Right atrium auricular region (tissue), 2 donors: Measurements from ENCODE around the gene MYMK. TPM values are rescaled to one million over a fixed set of nuclear protein-coding genes. Genes with fewer than 3 reads are reported as not detected.
A peak's percentile ranks its signal among the peaks of the same experiment; 100 is the strongest.

Source experiments
- DNase-seq: peaks from one replicate; pipeline ENCODE4 v3.0.0-alpha.2; 2019; ENCODE audit warnings: low spot score
- H3K27ac ChIP-seq, 2 donors: fragments of 200-600 bp; sonication (generic); 1 replicate in 1 of 2; 2 replicates in 1 of 2; pipeline ENCODE4 v1.5.1; 2016 to 2019
- H3K27me3 ChIP-seq, 2 donors: fragments of 200-600 bp; sonication (generic); one replicate each; pipeline versions ENCODE4 v1.5.1 to v1.6.0; 2017 to 2019
- H3K36me3 ChIP-seq: fragments of 200-600 bp; sonication (generic); one replicate; pipeline ENCODE4 v1.5.1; 2016
- H3K4me1 ChIP-seq, 2 donors: fragments of 200-600 bp; sonication (generic); one replicate each; pipeline versions ENCODE4 v1.5.1 to v1.6.0; 2017 to 2019
- H3K4me3 ChIP-seq, 2 donors: fragments of 200-600 bp; sonication (generic); 1 replicate in 1 of 2; 2 replicates in 1 of 2; pipeline ENCODE4 v1.5.1; 2017 to 2019; ENCODE audit warnings: mild to moderate bottlenecking in 1 of 2, moderate library complexity in 1 of 2
- H3K9me3 ChIP-seq, 2 donors: fragments of 200-600 bp; sonication (generic); one replicate each; pipeline ENCODE4 v1.5.1; 2019
- total RNA-seq, 2 donors: library from RNA; depleted of rRNA; stranded (reverse); fragments of >200 nt; gene quantifications; one replicate each; pipeline ENCODE4 v1.1.0, GENCODE V29; 2016
- TF ChIP-seq, protein P1 (sequence below), 2 donors: fragments of 200-600 bp; sonication (generic); IDR thresholded peaks; one replicate each; pipeline ENCODE4 v1.5.1; 2019; ENCODE audit warnings: antibody characterized with exemption in 2 of 2

Gene MYMK
- total RNA-seq, 2 donors from 2014 or later: not detected

DNA sequence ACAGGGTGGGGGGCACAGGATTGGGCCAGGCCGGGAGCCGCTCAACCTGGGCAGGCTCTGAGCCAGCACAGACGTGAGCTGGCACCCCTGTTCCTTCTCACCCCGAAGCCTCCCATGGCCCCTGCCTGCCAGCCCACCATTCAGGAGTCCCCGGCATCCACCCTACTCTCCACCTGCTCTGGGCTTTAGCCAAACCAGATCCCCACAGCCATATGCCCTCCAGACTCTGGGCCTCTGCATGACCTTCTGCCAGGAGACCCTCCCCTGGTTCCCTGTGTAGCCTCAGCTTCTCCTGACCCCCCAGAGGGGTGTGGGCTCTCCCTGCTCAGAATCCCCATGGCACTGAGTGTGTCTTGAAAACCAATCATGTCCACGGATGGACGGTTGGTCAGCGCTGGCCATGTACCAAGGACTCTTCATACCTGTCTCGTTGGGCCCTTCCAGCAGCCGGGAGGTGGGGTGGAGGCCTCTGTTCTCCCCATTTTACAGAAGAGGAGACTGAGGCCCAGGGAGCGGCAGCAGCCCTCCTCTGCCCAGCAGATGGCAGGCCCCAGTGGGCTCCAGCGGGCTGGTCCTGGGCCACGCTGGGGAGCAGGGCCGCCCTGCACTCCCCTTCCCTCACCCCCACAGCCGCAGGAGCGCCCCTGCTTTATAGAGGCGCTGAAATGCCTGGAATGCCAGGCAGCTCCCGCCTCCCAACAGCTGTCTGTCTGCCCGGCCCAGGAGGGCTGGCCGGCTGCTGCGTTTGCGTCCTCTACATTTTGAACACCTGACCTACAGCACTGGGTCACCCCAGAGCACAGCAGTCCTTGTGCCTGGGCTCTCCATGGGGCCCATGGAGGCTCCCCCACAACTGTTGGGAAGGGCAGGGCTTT is 3.5 kb upstream of the MYMK start:
- Histone ChIP-seq H3K36me3 (no peaks in the 10 kb centered on the region), H3K27me3 (no peaks in the 10 kb centered on the region), H3K4me1 (peaks cover 0 to 42% of the 10 kb centered on the region in 2 donors), H3K4me3 (no peak overlapping the region), H3K9me3 (no peaks in the 10 kb centered on the region), H3K27ac (no peak overlapping the region)
- TF ChIP-seq, protein P1, sequence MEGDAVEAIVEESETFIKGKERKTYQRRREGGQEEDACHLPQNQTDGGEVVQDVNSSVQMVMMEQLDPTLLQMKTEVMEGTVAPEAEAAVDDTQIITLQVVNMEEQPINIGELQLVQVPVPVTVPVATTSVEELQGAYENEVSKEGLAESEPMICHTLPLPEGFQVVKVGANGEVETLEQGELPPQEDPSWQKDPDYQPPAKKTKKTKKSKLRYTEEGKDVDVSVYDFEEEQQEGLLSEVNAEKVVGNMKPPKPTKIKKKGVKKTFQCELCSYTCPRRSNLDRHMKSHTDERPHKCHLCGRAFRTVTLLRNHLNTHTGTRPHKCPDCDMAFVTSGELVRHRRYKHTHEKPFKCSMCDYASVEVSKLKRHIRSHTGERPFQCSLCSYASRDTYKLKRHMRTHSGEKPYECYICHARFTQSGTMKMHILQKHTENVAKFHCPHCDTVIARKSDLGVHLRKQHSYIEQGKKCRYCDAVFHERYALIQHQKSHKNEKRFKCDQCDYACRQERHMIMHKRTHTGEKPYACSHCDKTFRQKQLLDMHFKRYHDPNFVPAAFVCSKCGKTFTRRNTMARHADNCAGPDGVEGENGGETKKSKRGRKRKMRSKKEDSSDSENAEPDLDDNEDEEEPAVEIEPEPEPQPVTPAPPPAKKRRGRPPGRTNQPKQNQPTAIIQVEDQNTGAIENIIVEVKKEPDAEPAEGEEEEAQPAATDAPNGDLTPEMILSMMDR (IDR thresholded peaks at IDR 0.05): no peak
- no peak for DNase-seq

DNA sequence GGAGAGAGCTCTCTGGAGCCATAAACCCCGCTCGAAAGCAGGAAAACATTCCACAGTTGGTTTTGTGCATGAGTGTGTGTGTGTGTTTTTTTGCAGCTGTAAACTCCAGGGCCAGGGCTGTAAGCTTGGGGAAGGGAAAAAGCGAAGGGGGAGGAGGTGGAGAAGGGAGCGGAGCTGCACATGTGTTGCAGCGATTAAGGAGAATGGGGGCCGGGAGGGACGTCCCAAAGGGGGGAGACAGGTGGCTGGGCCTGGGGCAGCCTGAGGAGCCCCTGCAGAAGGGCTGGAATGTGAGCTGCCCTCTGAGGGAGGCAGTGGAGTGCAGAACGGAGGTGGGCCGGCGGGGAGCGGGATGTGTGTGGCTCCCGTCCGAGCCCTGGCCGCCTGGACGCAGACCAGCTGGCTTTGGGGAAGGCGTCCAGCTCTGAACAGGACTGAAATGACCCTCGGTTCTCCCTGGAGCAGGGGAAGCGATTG is 2.7 kb upstream of the MYMK start:
- Histone ChIP-seq H3K9me3 (no peaks in the 10 kb centered on the region), H3K27me3 (no peaks in the 10 kb centered on the region), H3K36me3 (no peaks in the 10 kb centered on the region), H3K4me1 (peaks cover 0 to 34% of the 10 kb centered on the region in 2 donors), H3K4me3 (no peak overlapping the region), H3K27ac (no peak overlapping the region)
- TF ChIP-seq, protein P1 (IDR thresholded peaks at IDR 0.05): no peak
- no peak for DNase-seq

DNA sequence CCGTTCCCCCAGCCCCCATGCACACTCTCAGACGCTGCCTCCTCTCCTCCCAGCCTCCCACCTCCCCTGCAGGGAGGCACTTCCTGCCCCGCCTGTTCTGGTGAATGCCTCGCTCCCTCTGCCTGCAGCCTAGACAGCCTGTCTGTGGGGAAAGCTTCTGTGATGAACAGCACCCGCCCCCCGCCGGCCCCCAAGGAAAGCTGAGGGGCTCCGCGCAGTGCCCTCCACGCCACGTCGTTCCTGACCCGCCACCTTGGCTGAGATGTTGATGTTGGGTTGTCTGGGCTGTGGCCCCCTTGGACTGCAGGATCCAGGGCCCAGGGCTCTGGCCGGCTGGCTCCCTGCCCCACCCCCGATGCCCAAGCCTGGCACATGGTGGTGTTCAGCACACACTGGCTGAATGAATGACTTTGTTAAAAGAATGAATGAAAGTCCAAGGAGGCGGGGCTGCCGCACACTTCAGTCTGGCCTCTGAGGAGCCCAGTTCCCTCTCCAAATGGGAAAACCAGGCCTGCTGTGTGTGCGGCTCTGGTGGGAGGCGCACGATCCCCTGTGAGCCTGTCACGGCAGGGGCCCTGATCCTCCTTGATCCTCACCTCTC is 2.1 kb upstream of the MYMK start:
- no peaks in the 10 kb centered on the region for H3K36me3 ChIP-seq
- H3K27ac ChIP-seq: peak overlapping the region in 1 of 2 donors; percentile 5
- TF ChIP-seq, protein P1 (IDR thresholded peaks at IDR 0.05): no peak
- H3K9me3 ChIP-seq: no peaks in the 10 kb centered on the region
- no peak for DNase-seq
- peaks cover 0 to 33% of the 10 kb centered on the region in 2 donors for H3K4me1 ChIP-seq
- H3K4me3 ChIP-seq: no peak overlapping the region
- no peaks in the 10 kb centered on the region for H3K27me3 ChIP-seq

DNA sequence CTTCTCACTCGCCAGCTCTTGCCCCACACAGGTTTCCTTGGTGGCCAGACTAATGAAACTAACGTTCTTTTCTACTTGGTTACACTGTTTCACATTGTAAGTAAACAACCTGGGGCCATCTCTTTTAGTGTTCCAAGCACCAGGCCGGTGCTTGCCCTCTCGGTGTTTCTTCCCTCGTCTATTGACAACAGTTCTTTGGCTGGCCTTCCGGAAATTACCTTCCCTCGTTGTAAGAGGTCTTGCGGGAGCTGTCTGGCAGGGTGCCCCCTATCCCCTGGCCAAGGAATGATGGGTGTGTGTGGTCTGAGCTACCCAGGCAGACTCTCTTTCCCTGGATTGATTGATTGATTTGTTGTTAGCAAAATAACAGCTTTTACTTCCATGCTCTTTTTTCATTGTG is 918 bp upstream of the MYMK start:
- DNase-seq: no peak

DNA sequence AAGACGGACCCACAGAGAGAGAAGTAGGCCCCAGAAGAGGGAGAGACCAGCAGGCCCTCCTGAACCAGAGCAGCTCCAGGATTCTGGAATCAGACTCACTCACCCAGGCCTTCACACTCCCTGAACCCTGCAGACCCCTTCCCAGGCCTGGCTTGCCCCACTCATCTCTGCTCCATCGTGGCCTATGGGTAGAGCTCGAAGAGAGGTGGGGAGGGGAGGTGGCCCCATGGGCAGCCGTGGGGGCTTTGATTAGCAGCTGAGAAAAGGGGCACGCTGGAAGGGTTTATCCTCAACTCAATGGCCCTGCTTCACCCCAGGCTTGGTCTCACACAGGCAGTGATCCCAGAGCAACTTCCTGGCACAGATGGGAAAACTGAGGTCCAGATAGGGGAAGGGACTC is 613 bp downstream of the MYMK start:
- TF ChIP-seq, protein P1 (IDR thresholded peaks at IDR 0.05): no peak
- no peak for DNase-seq

More for the DNA sequence above, 918 bp upstream of the MYMK start:
- H3K27me3 ChIP-seq: no peaks in the 10 kb centered on the region
- TF ChIP-seq, protein P1 (IDR thresholded peaks at IDR 0.05): no peak
- H3K4me3 ChIP-seq: no peak overlapping the region
- H3K4me1 ChIP-seq: peaks cover 0 to 33% of the 10 kb centered on the region in 2 donors
- no peak overlapping the region for H3K27ac ChIP-seq
- H3K36me3 ChIP-seq: no peaks in the 10 kb centered on the region
- H3K9me3 ChIP-seq: no peaks in the 10 kb centered on the region

More for the DNA sequence above, 613 bp downstream of the MYMK start:
- Histone ChIP-seq H3K4me1 (peaks cover 0 to 33% of the 10 kb centered on the region in 2 donors), H3K27ac (no peak overlapping the region), H3K4me3 (no peak overlapping the region), H3K9me3 (no peaks in the 10 kb centered on the region), H3K36me3 (no peaks in the 10 kb centered on the region), H3K27me3 (no peaks in the 10 kb centered on the region)
